ENCODE data around the gene GAP43. TPM values are rescaled to one million over a fixed set of nuclear protein-coding genes. Genes with fewer than 3 reads are reported as not detected.

The GAP43 gene
- total and polyA plus RNA-seq, 2 donors (not counting 1 experiment from before 2014, with no cell fraction given): 0.17 to 2.1 TPM

GRCh38 chr3:115691964-115692363 lies 68.7 kb downstream of the GAP43 start:
- H3K9me3 ChIP-seq (ENCODE audit: control insufficient read depth, insufficient read depth, low read depth, low read length): no peaks in the 10 kb centered on the region
- no peak overlapping the region for H2AFZ ChIP-seq (ENCODE audit: low read length)
- no peaks in the 10 kb centered on the region for H3K27me3 ChIP-seq (ENCODE audit: control insufficient read depth, insufficient read depth, low read length)
- H3K9ac ChIP-seq (ENCODE audit: insufficient read depth, low read length): no peak overlapping the region
- no peak overlapping the region for H3K4me2 ChIP-seq (ENCODE audit: extremely low read depth, insufficient read depth, low read length)
- H3K36me3 ChIP-seq (ENCODE audit: control insufficient read depth, insufficient read depth, low read length): no peaks in the 10 kb centered on the region
- H4K20me1 ChIP-seq (ENCODE audit: control insufficient read depth, extremely low read depth, insufficient read depth, low read length): no peaks in the 10 kb centered on the region
- H3K4me3 ChIP-seq (replicated peaks in 1 of 4; ENCODE audit: control extremely low read depth in 1 of 4, insufficient read depth in 1 of 4, low read depth in 3 of 4, low read length in 4 of 4): no peak overlapping the region
- H3K4me1 ChIP-seq (ENCODE audit: control insufficient read depth, extremely low read depth, insufficient read depth, low read length): peaks cover 3% of the 10 kb centered on the region
- H3K79me2 ChIP-seq (ENCODE audit: control insufficient read depth, insufficient read depth, low read length): no peaks in the 10 kb centered on the region
- DNase-seq (ENCODE audit: low read depth in 2 of 2): no peak
- H3K27ac ChIP-seq (ENCODE audit: insufficient read depth, low read length): no peak overlapping the region
- TF ChIP-seq CTCF (conservative IDR thresholded peaks at IDR 0.05 in 1 of 2, IDR thresholded peaks at IDR 0.05 in 1 of 2; ENCODE audit: low read depth in 1 of 2, low read length in 2 of 2): no peak
- TF ChIP-seq EZH2 (IDR thresholded peaks at IDR 0.05; ENCODE audit: low read length, missing control alignments): no peak

DNA sequence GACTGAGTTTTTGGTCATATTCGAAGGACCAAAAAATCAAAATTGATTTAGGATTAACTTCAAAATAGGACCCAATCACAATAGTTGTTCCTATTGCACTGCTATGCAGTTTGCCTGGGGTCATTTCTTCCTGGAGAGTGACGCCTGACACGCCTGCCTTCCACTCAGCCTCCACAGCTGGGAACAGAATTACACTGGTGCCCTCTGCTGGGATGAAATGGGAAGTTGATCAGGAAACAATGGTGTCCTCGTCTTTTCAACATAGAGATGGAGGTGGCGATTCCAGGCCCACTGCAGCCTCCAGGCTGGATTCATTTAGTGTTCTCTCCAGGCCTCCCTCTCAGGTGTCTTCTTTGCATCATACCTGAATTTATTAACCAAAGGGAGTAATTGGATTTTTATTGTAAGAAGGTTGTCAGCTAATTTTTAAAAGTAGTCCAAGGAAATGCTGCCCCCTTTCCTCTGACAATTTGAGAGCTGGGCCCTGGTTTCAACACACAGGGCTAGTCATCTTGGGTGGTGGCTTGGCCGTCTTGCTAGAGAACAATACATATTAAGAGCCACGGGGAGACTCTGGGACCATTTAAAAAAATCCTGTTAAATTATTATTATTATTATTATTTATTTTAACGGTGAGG lies 69.7 kb downstream of the GAP43 start:
- no peaks in the 10 kb centered on the region for H4K20me1 ChIP-seq (ENCODE audit: control insufficient read depth, extremely low read depth, insufficient read depth, low read length)
- H3K4me3 ChIP-seq (replicated peaks in 1 of 4; ENCODE audit: control extremely low read depth in 1 of 4, insufficient read depth in 1 of 4, low read depth in 3 of 4, low read length in 4 of 4): no peak overlapping the region
- no peaks in the 10 kb centered on the region for H3K27me3 ChIP-seq (ENCODE audit: control insufficient read depth, insufficient read depth, low read length)
- peak; percentile 55 to 76 for DNase-seq (ENCODE audit: low read depth in 2 of 2)
- peaks cover 3% of the 10 kb centered on the region for H3K4me1 ChIP-seq (ENCODE audit: control insufficient read depth, extremely low read depth, insufficient read depth, low read length)
- H3K4me2 ChIP-seq (ENCODE audit: extremely low read depth, insufficient read depth, low read length): no peak overlapping the region
- H2AFZ ChIP-seq (ENCODE audit: low read length): peak overlapping the region; percentile 59
- H3K9me3 ChIP-seq (ENCODE audit: control insufficient read depth, insufficient read depth, low read depth, low read length): no peaks in the 10 kb centered on the region
- H3K36me3 ChIP-seq (ENCODE audit: control insufficient read depth, insufficient read depth, low read length): no peaks in the 10 kb centered on the region
- no peak overlapping the region for H3K27ac ChIP-seq (ENCODE audit: insufficient read depth, low read length)
- no peak overlapping the region for H3K9ac ChIP-seq (ENCODE audit: insufficient read depth, low read length)
- no peaks in the 10 kb centered on the region for H3K79me2 ChIP-seq (ENCODE audit: control insufficient read depth, insufficient read depth, low read length)
- TF ChIP-seq EZH2 (IDR thresholded peaks at IDR 0.05; ENCODE audit: low read length, missing control alignments) (no peak), CTCF (conservative IDR thresholded peaks at IDR 0.05 in 1 of 2, IDR thresholded peaks at IDR 0.05 in 1 of 2; ENCODE audit: low read depth in 1 of 2, low read length in 2 of 2) (peak; percentile 81 to 85)

GRCh38 chr3:115693868-115694267 lies 70.6 kb downstream of the GAP43 start:
- no peaks in the 10 kb centered on the region for H3K9me3 ChIP-seq (ENCODE audit: control insufficient read depth, insufficient read depth, low read depth, low read length)

More at GRCh38 chr3:115693868-115694267, 70.6 kb downstream of the GAP43 start:
- H3K27ac ChIP-seq (ENCODE audit: insufficient read depth, low read length): no peak overlapping the region
- H2AFZ ChIP-seq (ENCODE audit: low read length): no peak overlapping the region
- no peaks in the 10 kb centered on the region for H4K20me1 ChIP-seq (ENCODE audit: control insufficient read depth, extremely low read depth, insufficient read depth, low read length)
- no peak for TF ChIP-seq CTCF (conservative IDR thresholded peaks at IDR 0.05 in 1 of 2, IDR thresholded peaks at IDR 0.05 in 1 of 2; ENCODE audit: low read depth in 1 of 2, low read length in 2 of 2)
- no peak for TF ChIP-seq EZH2 (IDR thresholded peaks at IDR 0.05; ENCODE audit: low read length, missing control alignments)
- H3K36me3 ChIP-seq (ENCODE audit: control insufficient read depth, insufficient read depth, low read length): no peaks in the 10 kb centered on the region
- H3K4me3 ChIP-seq (replicated peaks in 1 of 4; ENCODE audit: control extremely low read depth in 1 of 4, insufficient read depth in 1 of 4, low read depth in 3 of 4, low read length in 4 of 4): no peak overlapping the region
- peaks cover 3% of the 10 kb centered on the region for H3K4me1 ChIP-seq (ENCODE audit: control insufficient read depth, extremely low read depth, insufficient read depth, low read length)
- no peak overlapping the region for H3K4me2 ChIP-seq (ENCODE audit: extremely low read depth, insufficient read depth, low read length)
- no peaks in the 10 kb centered on the region for H3K79me2 ChIP-seq (ENCODE audit: control insufficient read depth, insufficient read depth, low read length)
- H3K9ac ChIP-seq (ENCODE audit: insufficient read depth, low read length): no peak overlapping the region
- no peak for DNase-seq (ENCODE audit: low read depth in 2 of 2)
- no peaks in the 10 kb centered on the region for H3K27me3 ChIP-seq (ENCODE audit: control insufficient read depth, insufficient read depth, low read length)

Data from fibroblast of lung (primary cell).